GM12878 (cell line): ENCODE results near the gene HEATR1. TPM values are rescaled to one million over a fixed set of nuclear protein-coding genes. Genes with fewer than 3 reads are reported as not detected.
A peak's percentile ranks its signal among the peaks of the same experiment; 100 is the strongest.

Source experiments
- ASH2L ChIP-seq: fragments of 300-600, 200-600 bp; sonication (generic); IDR thresholded peaks from 2 replicates; pipeline ENCODE4 v1.6.1; 2017; ENCODE audit warnings: low read depth, mild to moderate bottlenecking, borderline replicate concordance
- EZH2 ChIP-seq: IDR thresholded peaks from 2 replicates; pipeline ENCODE4 v1.6.1; 2012; ENCODE audit warnings: low read depth, mild to moderate bottlenecking, control low read depth, inconsistent platforms, low read length, borderline replicate concordance; ENCODE audit not compliant: control insufficient read depth
- NFXL1 ChIP-seq: fragments of 450-650 bp; IDR thresholded peaks from 2 replicates; pipeline ENCODE4 v1.6.1; 2017; ENCODE audit warnings: antibody characterized with exemption, mild to moderate bottlenecking, borderline replicate concordance
- SIN3A ChIP-seq: IDR thresholded peaks from 2 replicates; pipeline ENCODE4 v1.6.1; 2012; ENCODE audit warnings: low read depth, low read length, improper control_type of control experiment
- TCF3 ChIP-seq: IDR thresholded peaks from 2 replicates; pipeline ENCODE4 v1.6.1; 2012; ENCODE audit warnings: low read depth, mild to moderate bottlenecking, low read length, borderline replicate concordance; ENCODE audit not compliant: insufficient read depth
- polyA plus RNA-seq, 11 experiments: library from polyadenylated mRNA; depleted of rRNA in 4 of 11; unstranded in 6 of 11; stranded (reverse) in 5 of 11; fragments of >200 nt; fragmentation: Nextera tagmentation in 4 of 11; fragmentation: Illumina TruSeq in 1 of 11; extraction: Ambion mirVana in 4 of 11; extraction: Trizol in 1 of 11; gene quantifications; 1 replicate in 1 of 11; 2 replicates in 10 of 11; pipeline versions ENCODE4 v1.2.1 to v1.2.3, GENCODE V29; 2011 to 2016; ENCODE audit warnings: inconsistent platforms in 2 of 11, missing spikeins in 2 of 11, low read depth in 1 of 11
- total RNA-seq, 4 experiments: library from RNA; depleted of rRNA in 3 of 4; stranded (reverse); fragments of >200 nt in 3 of 4; fragmentation: Illumina TruSeq in 1 of 4; extraction: Trizol in 1 of 4; gene quantifications; 2 replicates each; pipeline versions ENCODE4 v1.2.1 to v1.2.3, GENCODE V29; 2013 to 2021
- TF ChIP-seq, protein P1 (sequence below): fragments of 450-650 bp; IDR thresholded peaks from 2 replicates; pipeline ENCODE4 v1.6.1; 2016; ENCODE audit warnings: mild to moderate bottlenecking, moderate library complexity, borderline replicate concordance
- TF ChIP-seq, protein P2 (sequence below): fragments of 450-650 bp; formaldehyde crosslinking; IDR thresholded peaks from 2 replicates; pipeline ENCODE4 v1.4.0; 2022; ENCODE audit warnings: mild to moderate bottlenecking, moderate library complexity
- TF ChIP-seq, protein P3 (sequence below), 3 experiments: IDR thresholded peaks in 2 of 3; conservative IDR thresholded peaks in 1 of 3; 2 replicates each; pipeline ENCODE4 v1.5.1; 2011; ENCODE audit warnings: low read depth in 3 of 3, low read length in 3 of 3, mild to moderate bottlenecking in 3 of 3, control low read depth in 2 of 3, moderate library complexity in 2 of 3, inconsistent platforms in 1 of 3, mixed read lengths in 1 of 3; ENCODE audit not compliant: control insufficient read depth in 2 of 3, insufficient read depth in 1 of 3; ENCODE audit errors: extremely low read depth in 1 of 3
- TF ChIP-seq, protein P4 (sequence below): IDR thresholded peaks from 2 replicates; pipeline ENCODE4 v1.6.1; 2011; ENCODE audit warnings: mild to moderate bottlenecking, low read depth, low read length, moderate library complexity; ENCODE audit not compliant: insufficient replicate concordance
- TF ChIP-seq, protein P5 (sequence below): IDR thresholded peaks from 2 replicates; pipeline ENCODE4 v1.6.1; 2012; ENCODE audit warnings: low read depth, low read length, improper control_type of control experiment
- TF ChIP-seq, protein P6 (sequence below): IDR thresholded peaks from 2 replicates; pipeline ENCODE4 v1.6.1; 2011; ENCODE audit warnings: borderline replicate concordance, low read depth, mild to moderate bottlenecking, moderate library complexity, low read length; ENCODE audit not compliant: insufficient read depth, poor library complexity, severe bottlenecking

Gene HEATR1
- total and polyA plus RNA-seq, 10 of the 15 experiments (the other 5 are each of a cell fraction or from before 2014, with no cell fraction given): 8.6 to 72.3 (median 41.9) TPM

DNA sequence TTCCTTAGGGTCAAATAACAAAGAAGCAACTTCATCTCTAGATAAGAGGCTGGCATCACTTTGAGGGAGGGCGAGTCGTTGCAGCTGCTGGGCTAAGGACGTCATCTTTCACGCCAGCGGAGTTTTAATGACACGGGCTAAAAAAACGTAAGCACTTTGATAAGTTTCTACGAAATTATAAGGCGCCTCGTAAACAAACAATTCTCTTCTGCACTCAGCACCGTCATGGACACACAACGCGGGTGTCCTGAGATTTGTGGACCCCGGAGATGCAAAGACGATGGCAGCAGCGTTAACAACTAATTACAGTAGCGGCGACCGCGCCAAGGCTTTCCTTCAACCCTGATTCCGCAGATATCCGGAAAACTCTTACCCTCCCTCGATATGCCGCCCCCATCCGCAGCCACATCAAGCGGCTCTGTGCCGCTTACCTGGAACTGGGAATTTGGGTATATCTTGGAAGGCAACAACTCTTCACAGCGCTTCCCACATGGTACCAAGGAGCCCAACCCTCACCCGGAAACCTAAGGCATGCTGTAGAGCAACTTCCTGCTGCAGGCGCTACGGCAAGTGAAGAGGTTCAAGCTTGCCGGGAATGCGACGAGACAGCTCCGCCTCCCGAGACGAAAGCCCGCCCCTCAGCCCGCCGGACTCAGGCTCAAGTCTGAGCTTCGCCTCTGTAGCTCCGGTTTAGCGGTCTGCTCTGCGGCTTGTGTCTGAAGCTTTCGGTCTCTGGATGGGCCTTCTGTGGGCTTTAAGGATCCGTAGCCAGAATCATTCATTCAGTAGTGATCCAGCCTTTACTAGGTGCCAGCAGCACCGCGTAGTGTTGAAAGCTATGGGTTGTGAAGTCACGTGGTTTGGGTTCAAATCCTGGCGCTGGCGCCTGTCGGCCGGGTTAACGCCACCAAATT lies at the start of gene HEATR1 (continued):
- no peak for TF ChIP-seq EZH2
- TF ChIP-seq, protein P1, sequence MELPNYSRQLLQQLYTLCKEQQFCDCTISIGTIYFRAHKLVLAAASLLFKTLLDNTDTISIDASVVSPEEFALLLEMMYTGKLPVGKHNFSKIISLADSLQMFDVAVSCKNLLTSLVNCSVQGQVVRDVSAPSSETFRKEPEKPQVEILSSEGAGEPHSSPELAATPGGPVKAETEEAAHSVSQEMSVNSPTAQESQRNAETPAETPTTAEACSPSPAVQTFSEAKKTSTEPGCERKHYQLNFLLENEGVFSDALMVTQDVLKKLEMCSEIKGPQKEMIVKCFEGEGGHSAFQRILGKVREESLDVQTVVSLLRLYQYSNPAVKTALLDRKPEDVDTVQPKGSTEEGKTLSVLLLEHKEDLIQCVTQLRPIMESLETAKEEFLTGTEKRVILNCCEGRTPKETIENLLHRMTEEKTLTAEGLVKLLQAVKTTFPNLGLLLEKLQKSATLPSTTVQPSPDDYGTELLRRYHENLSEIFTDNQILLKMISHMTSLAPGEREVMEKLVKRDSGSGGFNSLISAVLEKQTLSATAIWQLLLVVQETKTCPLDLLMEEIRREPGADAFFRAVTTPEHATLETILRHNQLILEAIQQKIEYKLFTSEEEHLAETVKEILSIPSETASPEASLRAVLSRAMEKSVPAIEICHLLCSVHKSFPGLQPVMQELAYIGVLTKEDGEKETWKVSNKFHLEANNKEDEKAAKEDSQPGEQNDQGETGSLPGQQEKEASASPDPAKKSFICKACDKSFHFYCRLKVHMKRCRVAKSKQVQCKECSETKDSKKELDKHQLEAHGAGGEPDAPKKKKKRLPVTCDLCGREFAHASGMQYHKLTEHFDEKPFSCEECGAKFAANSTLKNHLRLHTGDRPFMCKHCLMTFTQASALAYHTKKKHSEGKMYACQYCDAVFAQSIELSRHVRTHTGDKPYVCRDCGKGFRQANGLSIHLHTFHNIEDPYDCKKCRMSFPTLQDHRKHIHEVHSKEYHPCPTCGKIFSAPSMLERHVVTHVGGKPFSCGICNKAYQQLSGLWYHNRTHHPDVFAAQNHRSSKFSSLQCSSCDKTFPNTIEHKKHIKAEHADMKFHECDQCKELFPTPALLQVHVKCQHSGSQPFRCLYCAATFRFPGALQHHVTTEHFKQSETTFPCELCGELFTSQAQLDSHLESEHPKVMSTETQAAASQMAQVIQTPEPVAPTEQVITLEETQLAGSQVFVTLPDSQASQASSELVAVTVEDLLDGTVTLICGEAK: peak; percentile 89; the same call in 1 of the 2 replicates
- TF ChIP-seq ASH2L: 0 out of 2 replicates have a peak, but pooled peaks have one; percentile 62
- TF ChIP-seq, protein P2, sequence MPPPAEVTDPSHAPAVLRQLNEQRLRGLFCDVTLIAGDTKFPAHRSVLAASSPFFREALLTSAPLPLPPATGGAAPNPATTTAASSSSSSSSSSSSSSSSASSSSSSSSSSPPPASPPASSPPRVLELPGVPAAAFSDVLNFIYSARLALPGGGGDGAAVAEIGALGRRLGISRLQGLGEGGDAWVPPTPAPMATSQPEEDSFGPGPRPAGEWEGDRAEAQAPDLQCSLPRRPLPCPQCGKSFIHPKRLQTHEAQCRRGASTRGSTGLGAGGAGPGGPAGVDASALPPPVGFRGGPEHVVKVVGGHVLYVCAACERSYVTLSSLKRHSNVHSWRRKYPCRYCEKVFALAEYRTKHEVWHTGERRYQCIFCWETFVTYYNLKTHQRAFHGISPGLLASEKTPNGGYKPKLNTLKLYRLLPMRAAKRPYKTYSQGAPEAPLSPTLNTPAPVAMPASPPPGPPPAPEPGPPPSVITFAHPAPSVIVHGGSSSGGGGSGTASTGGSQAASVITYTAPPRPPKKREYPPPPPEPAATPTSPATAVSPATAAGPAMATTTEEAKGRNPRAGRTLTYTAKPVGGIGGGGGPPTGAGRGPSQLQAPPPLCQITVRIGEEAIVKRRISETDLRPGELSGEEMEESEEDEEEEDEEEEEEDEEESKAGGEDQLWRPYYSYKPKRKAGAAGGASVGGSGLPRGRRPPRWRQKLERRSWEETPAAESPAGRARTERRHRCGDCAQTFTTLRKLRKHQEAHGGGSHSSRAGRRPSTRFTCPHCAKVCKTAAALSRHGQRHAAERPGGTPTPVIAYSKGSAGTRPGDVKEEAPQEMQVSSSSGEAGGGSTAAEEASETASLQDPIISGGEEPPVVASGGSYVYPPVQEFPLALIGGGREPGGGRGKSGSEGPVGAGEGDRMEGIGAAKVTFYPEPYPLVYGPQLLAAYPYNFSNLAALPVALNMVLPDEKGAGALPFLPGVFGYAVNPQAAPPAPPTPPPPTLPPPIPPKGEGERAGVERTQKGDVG (CRISPR knock-in tag): no peak
- TF ChIP-seq, protein P3, sequence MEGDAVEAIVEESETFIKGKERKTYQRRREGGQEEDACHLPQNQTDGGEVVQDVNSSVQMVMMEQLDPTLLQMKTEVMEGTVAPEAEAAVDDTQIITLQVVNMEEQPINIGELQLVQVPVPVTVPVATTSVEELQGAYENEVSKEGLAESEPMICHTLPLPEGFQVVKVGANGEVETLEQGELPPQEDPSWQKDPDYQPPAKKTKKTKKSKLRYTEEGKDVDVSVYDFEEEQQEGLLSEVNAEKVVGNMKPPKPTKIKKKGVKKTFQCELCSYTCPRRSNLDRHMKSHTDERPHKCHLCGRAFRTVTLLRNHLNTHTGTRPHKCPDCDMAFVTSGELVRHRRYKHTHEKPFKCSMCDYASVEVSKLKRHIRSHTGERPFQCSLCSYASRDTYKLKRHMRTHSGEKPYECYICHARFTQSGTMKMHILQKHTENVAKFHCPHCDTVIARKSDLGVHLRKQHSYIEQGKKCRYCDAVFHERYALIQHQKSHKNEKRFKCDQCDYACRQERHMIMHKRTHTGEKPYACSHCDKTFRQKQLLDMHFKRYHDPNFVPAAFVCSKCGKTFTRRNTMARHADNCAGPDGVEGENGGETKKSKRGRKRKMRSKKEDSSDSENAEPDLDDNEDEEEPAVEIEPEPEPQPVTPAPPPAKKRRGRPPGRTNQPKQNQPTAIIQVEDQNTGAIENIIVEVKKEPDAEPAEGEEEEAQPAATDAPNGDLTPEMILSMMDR (IDR thresholded peaks at IDR 0.05 in 2 of 3, conservative IDR thresholded peaks at IDR 0.05 in 1 of 3; ENCODE audit: control insufficient read depth in 2 of 3, extremely low read depth in 1 of 3, insufficient read depth in 1 of 3, low read depth in 3 of 3, low read length in 3 of 3): no peak
- no peak for TF ChIP-seq TCF3
- TF ChIP-seq, protein P4, sequence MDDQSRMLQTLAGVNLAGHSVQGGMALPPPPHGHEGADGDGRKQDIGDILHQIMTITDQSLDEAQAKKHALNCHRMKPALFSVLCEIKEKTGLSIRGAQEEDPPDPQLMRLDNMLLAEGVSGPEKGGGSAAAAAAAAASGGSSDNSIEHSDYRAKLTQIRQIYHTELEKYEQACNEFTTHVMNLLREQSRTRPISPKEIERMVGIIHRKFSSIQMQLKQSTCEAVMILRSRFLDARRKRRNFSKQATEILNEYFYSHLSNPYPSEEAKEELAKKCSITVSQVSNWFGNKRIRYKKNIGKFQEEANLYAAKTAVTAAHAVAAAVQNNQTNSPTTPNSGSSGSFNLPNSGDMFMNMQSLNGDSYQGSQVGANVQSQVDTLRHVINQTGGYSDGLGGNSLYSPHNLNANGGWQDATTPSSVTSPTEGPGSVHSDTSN: no peak
- no peak for TF ChIP-seq NFXL1
- peak; percentile 96 for TF ChIP-seq SIN3A
- TF ChIP-seq, protein P5, sequence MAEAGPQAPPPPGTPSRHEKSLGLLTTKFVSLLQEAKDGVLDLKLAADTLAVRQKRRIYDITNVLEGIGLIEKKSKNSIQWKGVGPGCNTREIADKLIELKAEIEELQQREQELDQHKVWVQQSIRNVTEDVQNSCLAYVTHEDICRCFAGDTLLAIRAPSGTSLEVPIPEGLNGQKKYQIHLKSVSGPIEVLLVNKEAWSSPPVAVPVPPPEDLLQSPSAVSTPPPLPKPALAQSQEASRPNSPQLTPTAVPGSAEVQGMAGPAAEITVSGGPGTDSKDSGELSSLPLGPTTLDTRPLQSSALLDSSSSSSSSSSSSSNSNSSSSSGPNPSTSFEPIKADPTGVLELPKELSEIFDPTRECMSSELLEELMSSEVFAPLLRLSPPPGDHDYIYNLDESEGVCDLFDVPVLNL: peak; percentile 83
- TF ChIP-seq, protein P6, sequence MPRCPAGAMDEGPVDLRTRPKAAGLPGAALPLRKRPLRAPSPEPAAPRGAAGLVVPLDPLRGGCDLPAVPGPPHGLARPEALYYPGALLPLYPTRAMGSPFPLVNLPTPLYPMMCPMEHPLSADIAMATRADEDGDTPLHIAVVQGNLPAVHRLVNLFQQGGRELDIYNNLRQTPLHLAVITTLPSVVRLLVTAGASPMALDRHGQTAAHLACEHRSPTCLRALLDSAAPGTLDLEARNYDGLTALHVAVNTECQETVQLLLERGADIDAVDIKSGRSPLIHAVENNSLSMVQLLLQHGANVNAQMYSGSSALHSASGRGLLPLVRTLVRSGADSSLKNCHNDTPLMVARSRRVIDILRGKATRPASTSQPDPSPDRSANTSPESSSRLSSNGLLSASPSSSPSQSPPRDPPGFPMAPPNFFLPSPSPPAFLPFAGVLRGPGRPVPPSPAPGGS: no peak
